Cardiac muscle cell (in vitro differentiated cells and primary cell): ENCODE measurements around the gene VSTM4. TPM values are rescaled to one million over a fixed set of nuclear protein-coding genes. Genes with fewer than 3 reads are reported as not detected.

Source experiments
- DNase-seq, 2 donors: peaks; one replicate each; pipeline versions ENCODE4 v3.0.0 to v3.0.0-alpha.2; 2010 to 2017; ENCODE audit warnings: low read depth in 1 of 2, low spot score in 1 of 2
- H3K27ac ChIP-seq: fragments of 200-600 bp; sonication (generic); 2 replicates; pipeline ENCODE4 v1.5.1; 2016
- H3K27me3 ChIP-seq: fragments of 200-600 bp; sonication (generic); 2 replicates; pipeline ENCODE4 v1.6.0; 2016; ENCODE audit warnings: control low read depth
- H3K36me3 ChIP-seq: fragments of 200-600 bp; sonication (generic); 2 replicates; pipeline ENCODE4 v1.5.1; 2016; ENCODE audit warnings: control low read depth
- H3K4me1 ChIP-seq: fragments of 200-600 bp; sonication (generic); 2 replicates; pipeline ENCODE4 v1.8.1; 2017; ENCODE audit warnings: low read depth, mild to moderate bottlenecking, mixed run types
- H3K4me3 ChIP-seq: fragments of 200-600 bp; sonication (generic); 2 replicates; pipeline ENCODE4 v1.5.1; 2016; ENCODE audit warnings: mild to moderate bottlenecking
- H3K9me3 ChIP-seq: fragments of 200-600 bp; sonication (generic); 2 replicates; pipeline ENCODE4 v1.5.1; 2017; ENCODE audit warnings: low read depth, mild to moderate bottlenecking, control low read depth
- polyA plus RNA-seq: library from polyadenylated mRNA; unstranded; fragments of >200 nt; fragmentation: Nextera tagmentation; extraction: Ambion mirVana; gene quantifications from 2 replicates; pipeline ENCODE4 v1.2.1, GENCODE V29; 2016
- total RNA-seq: library from RNA; depleted of rRNA; stranded (reverse); fragments of >200 nt; gene quantifications from 2 replicates; pipeline ENCODE4 v1.2.3, GENCODE V29; 2016
- TF ChIP-seq, protein P1 (sequence below): IDR thresholded peaks from 2 replicates; pipeline ENCODE4 v1.5.1; 2012; ENCODE audit warnings: low read depth, mild to moderate bottlenecking, low read length

The VSTM4 gene
- total and polyA plus RNA-seq, 2 experiments from 2014 or later, result 3.6 to 6.0 TPM

GRCh38 chr10:49110684-49111319 lies 4.5 kb downstream of the VSTM4 start:
- H3K27me3 ChIP-seq, result no peaks in the 10 kb centered on the region
- TF ChIP-seq, protein P1, sequence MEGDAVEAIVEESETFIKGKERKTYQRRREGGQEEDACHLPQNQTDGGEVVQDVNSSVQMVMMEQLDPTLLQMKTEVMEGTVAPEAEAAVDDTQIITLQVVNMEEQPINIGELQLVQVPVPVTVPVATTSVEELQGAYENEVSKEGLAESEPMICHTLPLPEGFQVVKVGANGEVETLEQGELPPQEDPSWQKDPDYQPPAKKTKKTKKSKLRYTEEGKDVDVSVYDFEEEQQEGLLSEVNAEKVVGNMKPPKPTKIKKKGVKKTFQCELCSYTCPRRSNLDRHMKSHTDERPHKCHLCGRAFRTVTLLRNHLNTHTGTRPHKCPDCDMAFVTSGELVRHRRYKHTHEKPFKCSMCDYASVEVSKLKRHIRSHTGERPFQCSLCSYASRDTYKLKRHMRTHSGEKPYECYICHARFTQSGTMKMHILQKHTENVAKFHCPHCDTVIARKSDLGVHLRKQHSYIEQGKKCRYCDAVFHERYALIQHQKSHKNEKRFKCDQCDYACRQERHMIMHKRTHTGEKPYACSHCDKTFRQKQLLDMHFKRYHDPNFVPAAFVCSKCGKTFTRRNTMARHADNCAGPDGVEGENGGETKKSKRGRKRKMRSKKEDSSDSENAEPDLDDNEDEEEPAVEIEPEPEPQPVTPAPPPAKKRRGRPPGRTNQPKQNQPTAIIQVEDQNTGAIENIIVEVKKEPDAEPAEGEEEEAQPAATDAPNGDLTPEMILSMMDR, result no peak
- H3K36me3 ChIP-seq, result no peaks in the 10 kb centered on the region
- H3K27ac ChIP-seq, result no peak overlapping the region
- no peaks in the 10 kb centered on the region for H3K9me3 ChIP-seq
- no peak for DNase-seq
- peaks cover 4% of the 10 kb centered on the region for H3K4me1 ChIP-seq
- H3K4me3 ChIP-seq, result no peak overlapping the region

- TF ChIP-seq, protein P1, result no peak
- Histone ChIP-seq H3K27ac (no peak overlapping the region), H3K27me3 (no peaks in the 10 kb centered on the region), H3K9me3 (no peaks in the 10 kb centered on the region), H3K4me1 (peaks cover 4% of the 10 kb centered on the region), H3K36me3 (no peaks in the 10 kb centered on the region), H3K4me3 (no peak overlapping the region)
- peak in 1 of 2 donors; percentile 46 for DNase-seq
These were observed 5.5 kb downstream of the VSTM4 start for GRCh38 chr10:49109669-49110340.

DNA sequence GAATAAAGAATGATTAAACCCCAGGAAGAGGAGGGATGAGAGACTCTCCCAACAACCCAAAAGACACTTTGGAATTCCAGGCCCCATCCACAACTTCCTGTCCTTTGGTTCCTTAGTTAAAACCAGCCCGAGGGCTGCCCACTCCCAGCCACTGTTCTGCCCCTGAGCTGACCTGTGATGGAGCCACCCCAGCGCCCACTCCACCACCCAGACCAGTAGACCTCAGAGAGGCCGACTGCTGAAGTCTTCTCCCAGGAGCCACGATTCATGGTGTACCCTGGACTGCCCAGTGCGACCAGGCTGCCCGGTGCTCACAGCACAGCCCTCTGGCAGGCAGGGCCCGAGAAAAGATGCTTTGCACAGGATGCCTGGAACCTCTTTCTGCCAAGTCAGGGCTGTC lies 6.7 kb downstream of the VSTM4 start:
- Histone ChIP-seq H3K27me3 (no peaks in the 10 kb centered on the region), H3K4me1 (peaks cover under 1% of the 10 kb centered on the region), H3K9me3 (no peaks in the 10 kb centered on the region), H3K36me3 (no peaks in the 10 kb centered on the region), H3K27ac (no peak overlapping the region), H3K4me3 (no peak overlapping the region)
- no peak for DNase-seq
- TF ChIP-seq, protein P1, result no peak

GRCh38 chr10:49107887-49108267 lies 7.4 kb downstream of the VSTM4 start:
- Histone ChIP-seq H3K4me1 (no peaks in the 10 kb centered on the region), H3K9me3 (no peaks in the 10 kb centered on the region), H3K36me3 (no peaks in the 10 kb centered on the region), H3K27me3 (no peaks in the 10 kb centered on the region), H3K4me3 (no peak overlapping the region), H3K27ac (no peak overlapping the region)
- DNase-seq, result no peak
- TF ChIP-seq, protein P1, result no peak

DNA sequence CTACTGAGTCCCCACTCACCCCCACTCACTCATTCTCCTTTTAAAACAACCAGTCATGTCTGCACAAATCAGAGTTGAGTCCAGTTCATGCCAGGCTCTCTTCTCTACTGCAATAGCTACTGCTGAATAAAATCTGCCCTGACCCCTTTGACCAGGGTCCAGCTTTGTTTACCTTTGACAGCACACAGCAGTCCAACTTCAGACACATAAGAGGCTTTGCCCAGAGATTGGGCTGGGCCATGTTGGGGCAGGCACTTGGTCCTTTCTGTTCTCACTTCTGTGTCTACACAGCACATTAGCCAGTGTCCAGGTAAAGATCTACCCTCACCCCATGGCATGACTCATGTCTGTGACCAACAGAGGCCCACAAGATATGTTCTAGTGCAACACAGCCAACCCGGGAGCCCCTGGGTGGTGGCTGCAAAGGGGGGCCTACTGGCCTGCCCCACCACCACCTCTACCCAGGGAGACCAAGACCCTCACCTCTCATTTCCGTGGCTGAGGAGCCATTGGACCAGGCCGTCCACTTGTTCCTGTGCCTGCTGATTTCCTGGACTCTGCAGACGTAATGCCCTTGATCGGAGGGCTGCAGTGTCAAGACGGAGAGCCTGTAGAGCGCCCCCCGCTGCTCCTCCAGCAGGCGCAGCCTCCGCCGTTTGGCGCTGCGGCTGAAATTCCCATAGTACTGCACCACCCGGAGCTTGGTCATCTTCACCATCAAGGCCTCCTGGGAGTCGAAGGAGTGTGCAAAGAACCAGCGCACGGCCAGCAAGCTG lies 8.0 kb downstream of the VSTM4 start:
- no peak for DNase-seq
- H3K27me3 ChIP-seq, result no peaks in the 10 kb centered on the region
- H3K4me3 ChIP-seq, result no peak overlapping the region
- TF ChIP-seq, protein P1, result no peak
- no peak overlapping the region for H3K27ac ChIP-seq
- H3K4me1 ChIP-seq, result no peaks in the 10 kb centered on the region
- no peaks in the 10 kb centered on the region for H3K36me3 ChIP-seq
- no peaks in the 10 kb centered on the region for H3K9me3 ChIP-seq
